ENCODE measurements around the gene PEAK1. TPM values are rescaled to one million over a fixed set of nuclear protein-coding genes. Genes with fewer than 3 reads are reported as not detected.

Gene PEAK1
- total RNA-seq, 1 experiment from 2014 or later = 18.4 TPM

DNA sequence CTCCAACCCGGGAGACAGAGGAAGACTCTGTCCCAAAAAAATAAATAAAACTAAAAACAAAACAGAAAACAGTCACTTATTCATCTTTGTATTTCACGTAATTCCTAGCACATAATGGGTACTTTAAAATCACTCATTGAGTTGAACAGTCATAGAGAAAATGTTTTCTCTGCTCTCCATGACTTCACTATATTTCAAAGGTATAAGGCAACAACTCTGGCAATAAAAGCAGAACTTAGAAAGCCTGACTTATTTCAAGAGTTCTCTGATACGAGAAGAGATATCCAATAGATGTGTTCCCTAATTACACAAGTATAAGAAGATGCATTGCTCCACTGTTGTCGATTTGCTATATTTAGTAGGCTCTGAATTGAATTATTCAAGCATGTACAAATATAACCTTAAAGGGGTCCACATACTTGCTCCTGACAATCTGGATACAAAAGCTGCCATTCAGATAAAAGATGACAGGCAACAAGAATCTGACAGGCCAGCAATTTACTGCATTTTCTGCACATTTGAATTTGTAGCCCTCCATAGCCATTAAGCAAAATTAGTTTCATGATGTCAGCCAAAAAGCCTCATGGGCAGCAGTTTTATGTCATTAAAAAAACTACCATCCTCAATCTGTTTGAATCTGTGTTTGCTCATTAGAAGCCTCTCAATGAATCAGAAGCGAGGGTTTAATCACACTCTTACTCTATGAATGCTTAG, 47.9 kb downstream of the PEAK1 start:
- Mint-ChIP-seq H3K36me3 (ENCODE audit: insufficient read depth, unreplicated experiment) (no peaks in the 10 kb centered on the region), H3K27ac (ENCODE audit: unreplicated experiment) (no peak overlapping the region), H3K4me3 (ENCODE audit: unreplicated experiment) (no peak overlapping the region), H3K27me3 (ENCODE audit: insufficient read depth, unreplicated experiment) (no peaks in the 10 kb centered on the region), H3K9me3 (ENCODE audit: unreplicated experiment) (no peaks in the 10 kb centered on the region), H3K4me1 (ENCODE audit: low read depth, unreplicated experiment) (no peaks in the 10 kb centered on the region)
- Histone ChIP-seq H3K4me1 (no peaks in the 10 kb centered on the region), H3K9me3 (no peaks in the 10 kb centered on the region), H3K4me3 (ENCODE audit: low read depth, low read length) (no peak overlapping the region), H3K36me3 (ENCODE audit: control insufficient read depth, insufficient read depth, low read length) (no peaks in the 10 kb centered on the region), H3K27me3 (replicated peaks; ENCODE audit: control insufficient read depth, insufficient read depth, low read length) (no peaks in the 10 kb centered on the region)
- DNase-seq = no peak
- intact Hi-C loops (cut with micrococcal nuclease; ENCODE audit: unreplicated experiment) = no loop called here
- BruUV-seq (replicated peaks) = no TSS peak
- TF ChIP-seq, protein P1, sequence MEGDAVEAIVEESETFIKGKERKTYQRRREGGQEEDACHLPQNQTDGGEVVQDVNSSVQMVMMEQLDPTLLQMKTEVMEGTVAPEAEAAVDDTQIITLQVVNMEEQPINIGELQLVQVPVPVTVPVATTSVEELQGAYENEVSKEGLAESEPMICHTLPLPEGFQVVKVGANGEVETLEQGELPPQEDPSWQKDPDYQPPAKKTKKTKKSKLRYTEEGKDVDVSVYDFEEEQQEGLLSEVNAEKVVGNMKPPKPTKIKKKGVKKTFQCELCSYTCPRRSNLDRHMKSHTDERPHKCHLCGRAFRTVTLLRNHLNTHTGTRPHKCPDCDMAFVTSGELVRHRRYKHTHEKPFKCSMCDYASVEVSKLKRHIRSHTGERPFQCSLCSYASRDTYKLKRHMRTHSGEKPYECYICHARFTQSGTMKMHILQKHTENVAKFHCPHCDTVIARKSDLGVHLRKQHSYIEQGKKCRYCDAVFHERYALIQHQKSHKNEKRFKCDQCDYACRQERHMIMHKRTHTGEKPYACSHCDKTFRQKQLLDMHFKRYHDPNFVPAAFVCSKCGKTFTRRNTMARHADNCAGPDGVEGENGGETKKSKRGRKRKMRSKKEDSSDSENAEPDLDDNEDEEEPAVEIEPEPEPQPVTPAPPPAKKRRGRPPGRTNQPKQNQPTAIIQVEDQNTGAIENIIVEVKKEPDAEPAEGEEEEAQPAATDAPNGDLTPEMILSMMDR (IDR thresholded peaks at IDR 0.05; ENCODE audit: insufficient read depth in 1 of 2, low read depth in 1 of 2, low read length in 1 of 2, severe bottlenecking in 1 of 2, unreplicated experiment in 1 of 2) = no peak
- CTCF ChIA-PET = no interaction called here
- POLR2A ChIA-PET = no interaction called here

DNA sequence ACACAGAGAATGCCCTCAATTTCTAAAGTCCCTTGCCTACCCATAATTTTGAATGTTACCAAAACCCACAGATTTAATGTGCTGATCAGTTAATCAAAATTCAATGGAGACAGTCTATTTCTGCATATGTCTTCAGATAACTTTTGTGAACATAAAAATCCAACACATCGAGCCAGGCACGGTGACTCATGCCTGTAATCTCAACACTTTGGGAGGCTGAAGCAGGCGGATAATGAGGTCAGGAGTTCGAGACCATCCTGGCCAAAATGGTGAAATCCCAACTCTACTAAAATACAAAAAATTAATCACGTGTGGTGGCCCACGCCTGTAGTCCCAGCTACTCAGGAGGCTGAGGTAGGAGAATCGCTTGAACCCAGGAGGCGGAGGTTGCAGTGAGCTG, 49.3 kb downstream of the PEAK1 start:
- intact Hi-C loops (cut with micrococcal nuclease; ENCODE audit: unreplicated experiment) = no loop called here
- H3K9me3 ChIP-seq = no peaks in the 10 kb centered on the region
- Mint-ChIP-seq H3K4me3 (ENCODE audit: unreplicated experiment) (no peak overlapping the region), H3K9me3 (ENCODE audit: unreplicated experiment) (no peaks in the 10 kb centered on the region), H3K27me3 (ENCODE audit: insufficient read depth, unreplicated experiment) (no peaks in the 10 kb centered on the region), H3K4me1 (ENCODE audit: low read depth, unreplicated experiment) (no peaks in the 10 kb centered on the region), H3K27ac (ENCODE audit: unreplicated experiment) (no peak overlapping the region), H3K36me3 (ENCODE audit: insufficient read depth, unreplicated experiment) (no peaks in the 10 kb centered on the region)
- CTCF ChIA-PET = no interaction called here
- no peaks in the 10 kb centered on the region for H3K27me3 ChIP-seq (replicated peaks; ENCODE audit: control insufficient read depth, insufficient read depth, low read length)
- BruUV-seq (replicated peaks) = no TSS peak
- POLR2A ChIA-PET = no interaction called here
- no peak for DNase-seq
- no peaks in the 10 kb centered on the region for H3K4me1 ChIP-seq
- TF ChIP-seq, protein P1 (IDR thresholded peaks at IDR 0.05; ENCODE audit: insufficient read depth in 1 of 2, low read depth in 1 of 2, low read length in 1 of 2, severe bottlenecking in 1 of 2, unreplicated experiment in 1 of 2) = no peak
- no peak overlapping the region for H3K4me3 ChIP-seq (ENCODE audit: low read depth, low read length)
- no peaks in the 10 kb centered on the region for H3K36me3 ChIP-seq (ENCODE audit: control insufficient read depth, insufficient read depth, low read length)

DNA sequence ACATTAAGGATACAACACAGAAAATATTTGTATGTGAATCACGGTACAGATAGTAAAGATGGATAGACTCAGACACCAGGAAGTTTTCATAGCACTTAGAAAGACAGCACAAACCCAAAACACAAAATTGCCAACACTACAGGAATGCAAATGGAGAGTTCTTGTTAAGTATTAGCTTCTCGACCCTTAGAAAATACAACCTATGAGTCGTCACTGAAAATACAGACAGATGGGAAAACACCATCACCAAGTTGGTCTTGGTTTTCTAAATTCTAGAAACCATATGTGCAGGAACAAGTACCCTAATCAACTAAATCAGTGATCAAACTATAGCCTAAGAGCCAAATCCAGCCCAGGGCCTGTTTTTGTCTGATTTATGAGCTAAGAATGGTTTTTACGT, 50.7 kb downstream of the PEAK1 start:
- BruUV-seq (replicated peaks) = no TSS peak
- H3K36me3 Mint-ChIP-seq (ENCODE audit: insufficient read depth, unreplicated experiment) = no peaks in the 10 kb centered on the region

More for the DNA sequence above, 50.7 kb downstream of the PEAK1 start:
- Histone ChIP-seq H3K4me3 (ENCODE audit: low read depth, low read length) (no peak overlapping the region), H3K9me3 (no peaks in the 10 kb centered on the region), H3K36me3 (ENCODE audit: control insufficient read depth, insufficient read depth, low read length) (no peaks in the 10 kb centered on the region), H3K27me3 (replicated peaks; ENCODE audit: control insufficient read depth, insufficient read depth, low read length) (no peaks in the 10 kb centered on the region), H3K4me1 (no peaks in the 10 kb centered on the region)
- TF ChIP-seq, protein P1 (IDR thresholded peaks at IDR 0.05; ENCODE audit: insufficient read depth in 1 of 2, low read depth in 1 of 2, low read length in 1 of 2, severe bottlenecking in 1 of 2, unreplicated experiment in 1 of 2) = no peak
- Mint-ChIP-seq H3K27ac (ENCODE audit: unreplicated experiment) (no peak overlapping the region), H3K27me3 (ENCODE audit: insufficient read depth, unreplicated experiment) (no peaks in the 10 kb centered on the region), H3K4me1 (ENCODE audit: low read depth, unreplicated experiment) (no peaks in the 10 kb centered on the region), H3K9me3 (ENCODE audit: unreplicated experiment) (no peaks in the 10 kb centered on the region), H3K4me3 (ENCODE audit: unreplicated experiment) (no peak overlapping the region)
- POLR2A ChIA-PET = no interaction called here
- CTCF ChIA-PET = no interaction called here
- intact Hi-C loops (cut with micrococcal nuclease; ENCODE audit: unreplicated experiment) = no loop called here
- no peak for DNase-seq
